HG03196 (cell line): Measurements from ENCODE around the gene FRS3.

Source experiments
- ATAC-seq: cut with Tn5 transposase; IDR thresholded peaks from one replicate; pipeline ENCODE4 v1.9.1; 2021; ENCODE audit not compliant: unreplicated experiment

Gene FRS3

GRCh38 chr6:41744236-41744787 lies 35.4 kb downstream of the FRS3 start:
- ATAC-seq = no peak

- ATAC-seq = no peak
Measured at GRCh38 chr6:41743406-41744235, 36.1 kb downstream of the FRS3 start.

- no peak for ATAC-seq
Measured at GRCh38 chr6:41741625-41742490, 37.8 kb downstream of the FRS3 start.

GRCh38 chr6:41740366-41741162 lies 39.1 kb downstream of the FRS3 start:
- ATAC-seq = no peak

- no peak for ATAC-seq
Measured at GRCh38 chr6:41739041-41739440, 40.7 kb downstream of the FRS3 start.

GRCh38 chr6:41737591-41738130 lies 42.0 kb downstream of the FRS3 start:
- ATAC-seq = no peak

GRCh38 chr6:41736800-41737555 lies 42.7 kb downstream of the FRS3 start:
- ATAC-seq = no peak

GRCh38 chr6:41736186-41736733 lies 43.4 kb downstream of the FRS3 start:
- no peak for ATAC-seq

- peak; percentile 45 for ATAC-seq
Measured at GRCh38 chr6:41735427-41736185, 44.1 kb downstream of the FRS3 start, which contains the start of gene TFEB. Gene TFEB (minus strand): TSS chr6:41735608. CDS start chr6:41691213, 44,395 bp downstream.

GRCh38 chr6:41734666-41735426 lies 44.9 kb downstream of the FRS3 start:
- ATAC-seq = peak; percentile 22

- peak; percentile 38 for ATAC-seq
Measured at GRCh38 chr6:41733707-41734665, 45.7 kb downstream of the FRS3 start.

GRCh38 chr6:41733360-41733706 lies 46.4 kb downstream of the FRS3 start:
- ATAC-seq = no peak

GRCh38 chr6:41732591-41733359 lies 46.9 kb downstream of the FRS3 start:
- ATAC-seq = peak; percentile 23

- ATAC-seq = no peak
Measured at GRCh38 chr6:41732149-41732548, 47.6 kb downstream of the FRS3 start.

- no peak for ATAC-seq
Measured at GRCh38 chr6:41731561-41732086, 48.1 kb downstream of the FRS3 start.
